Ramos (cell line): ENCODE results near the gene IFFO2.

Source experiments
- in situ Hi-C: fragments of 300-500 bp; cut with MboI; formaldehyde crosslinking; loops from one replicate; pipeline ENCODE4 v1.14.3; 2022; ENCODE audit warnings: low sequenced_read_pairs; ENCODE audit not compliant: unreplicated experiment

Gene IFFO2

DNA sequence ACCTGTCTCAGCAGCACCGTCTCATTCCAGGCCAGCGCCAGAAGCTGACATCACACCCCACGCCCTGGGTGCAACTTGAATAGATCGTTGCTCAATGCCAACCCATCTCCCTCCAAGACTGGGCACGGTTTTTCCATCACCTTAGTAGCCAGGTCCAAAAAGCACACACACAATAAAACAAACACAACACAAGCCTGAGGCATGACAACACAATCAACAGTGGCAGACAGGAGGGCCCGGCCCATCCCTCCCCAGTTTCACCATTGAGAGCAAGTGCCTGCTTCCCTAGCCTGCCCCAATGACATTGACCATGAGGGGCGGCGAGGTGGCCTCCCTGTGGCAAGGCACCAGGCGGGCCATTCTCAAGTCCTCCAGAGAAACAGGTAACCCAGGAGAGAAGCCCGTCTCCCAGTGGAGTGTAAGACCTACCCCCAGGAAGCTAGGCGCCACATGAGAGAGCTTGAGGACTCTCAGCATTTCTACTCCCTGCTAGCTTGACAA is 2.7 kb downstream of the IFFO2 start:
- in situ Hi-C loops = no loop called here

DNA sequence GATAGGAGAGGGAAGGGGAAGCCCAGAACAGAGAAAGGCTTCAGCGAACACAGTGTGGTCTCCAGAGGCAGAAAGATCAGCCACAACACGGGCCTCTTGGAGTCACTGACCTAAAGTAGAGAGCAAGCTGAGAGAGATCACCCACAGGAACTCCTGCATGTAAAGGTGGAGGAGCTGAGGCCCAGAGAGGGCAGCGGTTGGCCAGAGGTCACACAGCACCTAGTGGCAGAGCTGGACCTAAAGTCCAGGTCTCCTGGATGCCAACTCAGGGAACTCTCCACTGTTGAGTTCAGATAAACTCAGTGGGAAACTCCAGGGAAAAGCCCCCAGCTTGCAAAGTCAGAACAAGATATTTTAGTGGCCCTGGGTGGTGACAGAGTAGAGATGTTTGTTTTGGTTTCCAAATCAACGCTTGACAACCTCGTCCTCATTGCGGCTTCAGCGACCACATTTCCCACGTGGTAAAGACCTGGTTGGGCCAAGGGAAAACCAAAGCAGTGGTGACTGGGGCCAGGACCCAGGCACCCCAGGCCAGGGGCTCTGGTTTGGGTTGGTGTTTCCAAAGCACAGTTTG is 4.6 kb downstream of the IFFO2 start:
- in situ Hi-C loops = no loop called here

DNA sequence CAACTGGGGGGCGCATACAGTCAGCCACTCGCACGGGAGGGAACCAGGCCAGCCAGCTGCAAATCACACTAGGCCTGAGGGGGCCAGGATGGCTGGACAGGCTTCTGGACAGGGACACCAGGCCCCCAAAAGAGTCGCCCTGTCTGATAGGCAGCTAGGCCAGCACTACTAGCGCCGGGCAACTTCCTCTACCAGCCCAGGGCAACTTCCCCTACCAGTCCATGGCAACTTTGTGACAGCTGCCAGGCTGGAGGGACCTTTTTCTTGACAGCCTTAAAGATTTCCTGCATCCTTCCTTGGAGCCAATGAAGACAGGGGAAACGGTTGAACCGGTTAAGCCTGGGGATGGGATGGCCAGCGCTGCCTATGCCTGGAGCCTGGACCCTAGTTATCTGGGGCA is 5.1 kb downstream of the IFFO2 start:
- in situ Hi-C loops = no loop called here

DNA sequence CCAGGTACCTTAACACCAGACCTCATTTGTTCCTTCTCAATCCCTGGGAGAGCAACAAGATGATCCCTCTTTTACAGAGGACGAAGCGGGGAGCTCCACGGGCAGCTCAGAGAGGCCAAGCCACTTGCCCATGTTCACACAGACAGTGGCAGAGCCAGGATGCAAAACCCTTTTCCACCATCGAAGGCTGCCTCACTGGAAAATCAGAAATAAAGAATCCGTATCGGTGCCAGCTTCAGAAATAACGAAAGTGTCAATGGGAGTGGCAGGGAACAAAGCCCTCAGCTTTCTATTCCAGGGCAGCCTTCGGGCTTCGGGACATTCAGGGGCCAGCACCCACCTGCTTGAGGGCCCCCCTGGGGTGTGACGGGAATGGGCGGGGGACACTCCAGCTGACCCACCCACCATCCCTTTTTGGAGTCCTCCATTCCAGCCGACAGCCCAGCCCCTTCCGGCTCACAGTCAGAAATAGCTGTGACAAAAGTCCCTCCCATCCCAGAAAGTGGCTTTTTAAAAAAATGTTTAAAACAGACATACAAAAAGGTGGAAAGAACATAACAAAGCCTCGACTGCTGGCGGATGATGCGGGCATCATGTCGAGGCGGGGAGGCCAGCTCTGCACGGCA is 6.0 kb downstream of the IFFO2 start:
- in situ Hi-C loops = no loop called here

DNA sequence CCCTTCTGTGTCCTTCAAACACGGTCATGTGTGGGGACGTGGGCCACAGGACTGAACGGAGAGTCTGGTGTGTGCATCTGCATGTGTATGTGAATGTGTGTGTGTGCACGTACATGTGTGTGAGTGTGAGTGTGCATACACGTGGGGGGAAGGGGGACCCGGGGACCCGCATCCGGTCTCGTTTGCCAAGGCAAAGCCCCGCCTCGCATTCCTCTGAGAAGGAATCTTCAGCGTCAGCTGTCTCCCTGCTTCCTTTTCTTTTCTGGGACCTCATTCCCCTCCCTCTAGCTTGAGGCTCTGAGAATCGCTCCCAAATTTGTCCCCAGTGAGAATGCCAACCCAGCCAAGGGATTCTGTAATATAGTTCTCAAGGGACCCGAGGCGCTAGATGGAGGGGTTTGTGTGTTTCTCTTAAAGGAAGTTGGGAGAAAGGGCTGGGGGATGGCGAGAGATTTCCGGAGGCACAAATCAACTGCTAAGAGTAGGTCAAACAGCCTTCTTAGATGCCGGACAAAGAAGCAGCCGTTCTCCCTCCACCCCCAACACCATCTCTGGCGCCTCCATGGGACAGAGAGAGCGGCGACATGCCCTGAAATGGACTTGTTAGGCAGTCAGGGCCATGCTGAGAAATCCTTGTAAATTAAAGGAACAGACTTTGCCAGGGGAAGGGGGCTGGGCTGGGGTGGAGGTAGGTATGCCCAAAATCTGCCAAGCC is 6.6 kb downstream of the IFFO2 start:
- in situ Hi-C loops = no loop called here

DNA sequence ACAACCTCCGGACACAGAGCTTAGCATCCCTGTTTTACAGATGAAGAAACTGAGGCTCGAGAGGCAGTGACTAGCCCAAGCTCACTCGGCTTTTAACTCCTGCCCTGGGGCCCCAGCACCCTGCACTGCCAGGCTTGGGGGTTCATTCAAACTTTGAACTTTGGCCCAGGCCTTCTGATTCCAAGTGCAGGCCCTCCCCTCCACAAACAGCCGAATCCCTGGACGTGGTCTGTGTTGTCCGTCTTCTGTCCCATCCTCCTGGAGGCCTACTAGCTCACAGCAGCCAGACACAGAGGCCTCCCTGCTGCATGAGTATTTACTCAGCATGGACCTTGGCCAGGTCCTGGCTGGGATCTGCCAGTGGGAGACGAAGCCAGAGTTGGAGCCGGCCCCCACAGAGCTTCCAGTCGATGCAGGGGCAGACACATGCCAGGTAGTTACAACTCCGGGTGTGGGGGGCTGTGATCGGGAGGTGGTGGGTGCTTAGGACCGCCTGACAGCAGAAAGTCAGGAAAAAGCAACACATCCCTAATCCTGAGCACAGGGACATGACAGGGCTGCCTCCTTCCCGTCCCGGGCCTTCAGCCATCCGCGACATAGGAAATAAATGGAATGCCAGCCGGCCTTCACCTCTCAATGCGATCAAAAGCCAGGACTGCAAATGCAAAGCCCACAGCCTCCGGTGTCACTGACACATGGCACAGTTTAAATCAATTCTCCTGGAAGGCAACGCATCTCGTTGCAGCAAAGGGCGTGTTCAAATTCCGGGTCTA is 7.4 kb downstream of the IFFO2 start:
- in situ Hi-C loops = no loop called here

DNA sequence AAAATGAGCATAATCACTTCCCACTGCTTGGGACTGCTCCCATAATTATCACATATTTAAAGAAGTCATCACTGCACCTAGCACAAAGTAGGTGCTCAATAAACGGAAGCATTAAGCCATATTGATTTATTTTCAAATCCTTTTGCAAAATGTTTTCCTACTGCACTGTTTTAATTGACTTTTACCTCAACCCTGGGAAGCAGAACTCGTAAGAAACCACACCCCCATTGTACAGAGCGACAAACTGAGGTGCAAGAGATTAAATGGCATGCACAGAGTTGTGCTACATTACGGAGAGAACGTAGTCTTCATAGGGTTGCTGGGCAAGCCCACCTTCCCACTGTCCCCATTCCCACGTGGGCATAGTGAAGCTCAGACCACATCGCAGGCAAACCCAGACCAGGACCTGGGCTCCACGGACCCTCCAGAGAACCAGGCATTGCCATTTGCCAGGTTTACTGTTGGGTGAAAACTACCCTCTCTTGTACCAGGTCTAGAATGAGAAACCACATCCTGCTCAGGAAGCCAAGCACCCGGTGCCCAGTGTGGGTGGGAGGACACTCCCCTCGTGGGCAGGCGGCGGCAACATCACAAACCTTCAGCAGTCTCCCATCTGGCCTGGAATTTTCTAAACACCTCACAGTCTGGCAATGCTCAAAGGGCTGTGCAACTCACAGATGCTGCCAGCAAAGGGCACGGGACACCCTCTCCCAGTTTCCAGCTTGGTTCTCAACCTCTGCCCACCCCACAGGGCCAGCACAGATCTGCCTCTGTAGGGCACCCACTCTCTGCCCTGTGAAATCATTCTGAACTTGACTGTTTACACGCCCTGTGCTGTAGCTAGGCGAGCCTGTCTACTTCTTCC is 8.2 kb downstream of the IFFO2 start:
- in situ Hi-C loops = no loop called here

DNA sequence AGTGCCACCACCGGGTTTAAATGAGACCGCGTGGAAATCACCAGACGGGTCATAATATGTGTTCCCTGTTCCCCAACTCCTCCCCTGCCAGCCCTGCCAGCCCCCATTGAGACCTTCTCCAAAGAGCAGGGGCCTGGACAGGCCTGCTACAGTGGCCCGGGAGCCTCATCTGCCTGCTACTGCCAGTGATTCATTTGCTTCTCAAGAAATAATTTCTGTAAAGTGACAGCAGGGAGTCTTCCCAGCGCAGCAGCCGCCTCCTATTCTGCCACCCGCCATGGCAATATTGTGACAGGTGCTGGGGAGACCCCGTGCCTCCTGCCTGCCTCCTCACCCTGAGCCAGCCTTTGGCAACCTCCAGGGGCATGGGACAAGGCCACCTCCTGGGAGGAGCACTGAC is 8.9 kb downstream of the IFFO2 start:
- in situ Hi-C loops = no loop called here

DNA sequence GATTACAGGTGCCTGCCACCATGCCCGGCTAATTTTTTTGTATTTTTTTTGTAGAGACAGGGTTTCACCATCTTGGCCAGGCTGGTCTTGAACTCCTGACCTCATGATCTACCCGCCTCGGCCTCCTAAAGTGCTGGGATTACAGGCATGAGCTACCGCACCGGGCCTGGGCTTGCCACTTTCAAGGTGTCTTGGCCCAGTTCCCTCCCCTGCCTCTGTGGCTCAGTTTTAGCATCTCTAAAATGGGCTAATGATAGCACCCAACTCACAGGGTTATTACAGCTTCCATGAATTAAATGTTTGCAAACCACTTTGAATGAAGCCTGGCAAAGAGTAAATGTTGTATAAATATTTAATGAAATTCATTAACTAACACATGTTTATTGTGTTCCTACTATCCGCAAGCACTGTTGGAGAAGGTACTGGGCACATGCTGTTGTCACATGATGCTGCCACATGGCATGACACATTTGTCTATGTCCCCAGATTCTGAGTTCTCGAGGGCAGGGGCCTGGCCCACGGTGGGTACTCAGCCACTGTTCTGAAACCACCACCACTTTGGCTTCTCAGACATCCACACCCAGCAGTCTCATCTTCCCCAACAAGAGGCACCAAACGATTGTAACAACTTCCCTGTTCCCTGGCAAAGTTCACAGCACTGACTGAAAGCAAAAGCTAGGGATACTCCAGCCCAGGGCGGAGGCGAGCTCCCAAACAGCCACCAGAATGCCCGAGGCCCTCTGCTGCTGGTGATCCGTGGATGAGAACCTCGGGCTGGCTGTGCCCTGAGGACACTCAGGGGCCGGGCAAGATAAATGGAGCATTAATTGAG is 9.7 kb downstream of the IFFO2 start:
- in situ Hi-C loops = no loop called here

DNA sequence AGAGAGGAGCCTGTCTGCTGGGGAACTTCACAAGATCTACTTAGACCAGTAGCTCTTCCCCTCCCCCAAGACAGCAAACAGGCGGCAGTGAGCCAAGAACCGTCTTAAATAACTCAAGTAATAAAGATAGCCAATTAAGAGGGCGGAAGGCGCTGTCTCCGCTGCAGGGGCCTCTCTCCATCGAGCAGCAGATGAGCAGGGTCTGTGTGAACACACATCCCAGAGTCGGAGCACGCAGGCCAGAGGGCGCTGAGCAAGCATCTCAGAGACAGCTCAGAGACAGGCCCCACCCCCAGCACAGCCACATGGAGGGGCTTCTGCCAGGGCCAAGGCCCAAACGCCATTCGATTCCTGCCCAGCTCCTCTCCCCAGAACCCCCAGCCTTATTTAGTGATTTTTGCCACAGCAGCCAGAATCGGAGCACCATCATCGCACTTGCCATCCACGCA is 11.1 kb downstream of the IFFO2 start:
- in situ Hi-C loops = no loop called here

DNA sequence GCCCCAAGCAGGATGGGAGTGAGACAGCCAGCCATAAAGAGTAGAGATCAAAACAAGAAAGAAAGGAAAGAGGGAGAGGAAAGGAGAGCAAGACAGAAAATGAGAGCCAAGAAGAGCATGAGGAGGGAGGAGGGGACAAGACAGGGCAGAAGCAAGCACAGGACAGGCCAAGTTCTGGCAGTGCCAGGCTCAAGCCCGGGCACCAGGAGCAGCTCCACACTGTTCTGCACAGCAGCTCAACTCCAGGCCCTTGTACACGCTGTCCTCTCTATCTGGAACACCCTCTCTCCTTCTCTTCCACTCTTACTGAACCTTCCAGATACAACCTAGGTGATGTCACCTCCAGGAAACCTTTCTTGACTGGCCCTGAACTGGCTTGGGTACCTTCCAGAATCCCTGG is 11.7 kb downstream of the IFFO2 start:
- in situ Hi-C loops = no loop called here

DNA sequence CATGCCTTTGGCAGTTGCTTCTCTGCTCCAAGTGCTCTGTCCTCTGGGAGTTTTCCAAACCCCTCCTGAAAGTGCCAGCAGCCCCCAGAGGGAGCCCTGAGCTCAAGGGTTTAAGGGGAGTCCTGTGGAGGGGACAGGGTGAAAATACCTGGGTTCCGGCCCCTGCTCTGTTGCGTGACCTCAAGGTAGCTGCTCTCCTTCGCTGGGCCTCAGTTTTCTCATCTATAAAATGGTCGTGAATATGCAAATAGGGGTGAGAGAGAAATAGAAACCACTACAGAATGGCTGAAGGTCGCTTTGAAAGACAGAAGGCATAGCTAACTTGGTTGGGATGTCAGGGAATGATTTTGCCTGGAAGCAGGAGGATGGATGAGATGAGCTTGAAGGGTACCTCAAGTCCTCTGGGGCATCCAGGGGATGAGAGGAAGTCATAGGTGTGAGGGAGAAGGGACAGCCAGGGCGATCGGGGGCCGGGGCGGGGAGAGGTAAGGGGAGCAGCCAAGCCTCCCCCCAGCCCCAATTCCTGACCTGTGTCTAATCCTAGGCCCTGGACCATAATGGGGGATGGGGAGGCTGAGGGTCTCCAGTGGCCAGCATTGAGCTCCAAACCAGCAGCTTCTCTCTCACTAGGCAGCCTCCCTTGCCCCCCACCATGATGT is 12.4 kb downstream of the IFFO2 start:
- in situ Hi-C loops = no loop called here

DNA sequence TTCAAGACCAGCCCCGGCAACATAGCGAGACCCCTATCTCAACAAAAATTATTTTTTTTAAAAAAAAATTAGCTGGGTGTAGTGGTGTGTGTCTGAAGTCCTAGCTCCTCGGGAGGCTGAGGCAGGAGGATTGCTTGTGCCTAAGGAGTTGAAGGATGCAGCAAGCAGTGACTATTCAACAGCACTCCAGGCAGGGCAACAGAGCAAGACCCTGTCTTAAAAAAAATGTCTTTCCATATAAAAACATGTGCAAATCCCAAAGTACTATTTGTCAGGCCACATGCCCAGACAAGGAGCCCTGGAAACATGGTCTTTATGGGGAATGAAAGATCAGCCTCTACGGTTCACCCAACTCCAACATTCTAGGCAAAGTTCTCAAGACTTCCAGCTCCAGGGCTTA is 13.3 kb downstream of the IFFO2 start:
- in situ Hi-C loops = no loop called here

DNA sequence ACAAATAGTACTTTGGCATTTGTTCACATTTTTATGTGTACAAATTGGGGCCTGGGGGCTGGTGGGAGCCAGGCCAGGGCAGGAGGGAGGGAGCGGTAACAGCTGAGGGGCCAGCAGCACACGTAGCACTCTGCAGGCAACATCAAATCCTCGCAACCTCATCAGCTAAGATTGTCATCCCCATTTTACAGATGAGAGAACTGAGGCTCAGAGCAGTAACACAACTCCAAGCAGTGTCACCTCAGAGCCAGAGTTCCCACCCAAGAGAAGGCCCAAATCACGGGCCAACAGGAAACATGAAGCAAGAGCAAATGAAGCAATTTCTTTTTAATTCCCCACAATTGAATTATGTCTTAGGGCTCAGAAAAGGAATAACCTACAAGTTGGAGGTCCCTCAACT is 14.1 kb downstream of the IFFO2 start:
- in situ Hi-C loops = no loop called here

DNA sequence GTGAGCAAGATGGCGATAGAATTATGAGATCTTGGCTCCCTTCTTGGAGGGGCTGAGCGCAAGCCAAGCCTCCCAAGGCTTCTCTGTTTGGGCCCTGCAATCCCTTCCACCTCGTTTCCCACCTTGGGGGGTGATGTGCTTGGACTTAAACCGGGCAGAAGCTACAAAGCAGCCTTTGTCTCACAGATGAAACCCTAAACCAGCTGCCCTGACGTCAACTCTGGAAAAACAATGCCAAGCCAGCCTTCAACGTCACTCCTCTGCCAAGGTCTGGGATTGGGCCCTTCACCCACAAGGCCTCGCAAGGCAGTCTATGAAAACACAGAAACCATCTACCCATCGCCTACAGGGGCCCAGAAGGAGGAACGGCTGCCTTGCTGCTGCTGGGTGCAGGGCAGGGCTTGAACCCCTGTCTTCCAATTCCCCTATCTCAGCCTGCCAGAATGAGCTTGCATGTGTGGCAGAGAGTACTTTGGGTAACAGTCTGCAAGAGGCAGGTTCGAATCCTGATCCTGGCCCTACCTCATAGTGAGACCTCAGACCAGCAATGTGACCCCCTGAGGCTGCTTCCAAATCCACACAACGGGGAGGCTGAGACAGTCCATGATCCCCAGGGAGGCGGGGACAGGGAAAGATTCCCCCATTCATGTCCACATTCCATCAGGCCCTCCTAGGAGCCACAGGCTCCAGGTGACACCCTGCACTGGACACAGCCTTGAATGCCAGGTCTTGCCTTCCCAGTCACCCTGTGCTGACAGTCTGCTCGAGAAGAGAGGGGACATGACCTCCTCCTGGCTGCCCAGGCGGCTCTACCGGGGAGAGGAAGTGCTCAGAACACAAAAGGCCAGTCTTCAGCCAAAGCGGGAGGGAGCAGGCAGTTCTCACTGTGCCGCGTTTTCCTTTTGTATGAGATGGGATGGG is 15.0 kb downstream of the IFFO2 start:
- in situ Hi-C loops = no loop called here

DNA sequence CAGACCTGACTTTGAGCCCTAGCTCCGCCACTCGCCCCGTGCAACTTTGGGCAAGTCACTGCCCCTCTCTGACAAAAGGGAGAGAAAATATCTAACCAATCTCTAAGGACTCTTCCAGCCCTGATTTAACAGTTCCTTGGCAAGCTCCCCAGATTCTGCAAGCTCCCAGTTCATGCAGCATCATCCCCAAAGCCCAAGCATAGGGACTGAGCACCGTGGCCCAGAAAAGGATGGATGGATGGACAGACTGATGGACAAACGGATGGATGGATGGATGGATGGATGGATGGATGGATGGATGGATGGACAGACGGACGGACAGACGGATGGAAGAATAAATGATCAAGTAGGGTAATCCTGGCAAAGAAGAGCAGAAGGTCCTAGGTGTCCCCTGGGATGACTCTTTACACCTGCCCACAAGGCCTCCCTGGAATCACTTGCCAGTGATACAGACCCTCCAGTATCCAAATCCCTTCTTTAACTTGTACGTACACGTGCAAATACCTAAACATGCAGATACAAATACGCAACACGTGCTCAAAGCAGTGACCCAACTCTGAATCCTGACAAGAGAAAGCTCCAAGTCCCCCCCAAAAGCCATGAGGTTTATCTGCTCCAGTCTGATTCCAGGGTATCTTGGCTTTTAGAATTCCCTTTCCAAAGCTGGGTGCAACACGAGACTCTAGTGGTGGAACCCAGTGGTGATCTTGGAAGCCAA is 16.0 kb downstream of the IFFO2 start:
- in situ Hi-C loops = no loop called here
